Stimulated activated CD8-positive, alpha-beta memory T cell treated with anti-CD3 and anti-CD28 coated beads, Interleukin-2, amount 100 ng/mL, for 1 hour (primary cell): ENCODE measurements around the gene RPP40.
"Not testable (repeated sequence)": the region's sequence is repeated elsewhere in the genome, so short reads cannot be mapped to it uniquely, and the experiment has no call there.

Source experiments
- DNase-seq, 2 donors: peaks; one replicate each; pipeline ENCODE4 v3.0.0-alpha.2; 2020; ENCODE audit warnings: low read depth in 2 of 2

Gene RPP40

GRCh38 chr6:5003604-5004372, at the start of gene RPP40:
Gene RPP40, minus strand, starts transcription at chr6:5004037. Its CDS starts 35 bp downstream, at chr6:5004002.
- DNase-seq = peak; percentile 96 to 98

GRCh38 chr6:5053038-5053437, 49.2 kb upstream of the RPP40 start:
- DNase-seq = no peak

- no peak for DNase-seq
These were observed 47.6 kb upstream of the RPP40 start for GRCh38 chr6:5051394-5051793.

GRCh38 chr6:5050009-5050408, 46.2 kb upstream of the RPP40 start:
- no peak for DNase-seq

DNA sequence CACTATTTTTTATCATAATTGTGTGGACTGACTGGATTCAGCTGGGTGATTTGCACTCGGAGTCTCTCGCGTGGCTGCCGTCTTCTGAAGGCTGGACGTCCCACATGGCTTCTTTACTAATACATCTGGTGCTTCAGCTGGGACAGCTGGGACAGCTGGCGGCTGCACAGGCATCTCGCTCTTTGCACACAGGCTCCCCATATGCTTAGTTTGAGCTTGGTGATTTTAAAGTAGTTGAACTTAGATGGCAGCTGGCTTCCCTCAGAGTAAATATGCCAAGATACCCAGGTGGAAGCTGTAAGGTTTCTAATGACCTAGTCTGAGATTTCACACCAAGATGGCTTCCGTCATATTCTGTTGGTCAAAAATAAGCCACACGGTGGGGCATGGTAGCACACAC, 42.6 kb upstream of the RPP40 start:
- no peak for DNase-seq

DNA sequence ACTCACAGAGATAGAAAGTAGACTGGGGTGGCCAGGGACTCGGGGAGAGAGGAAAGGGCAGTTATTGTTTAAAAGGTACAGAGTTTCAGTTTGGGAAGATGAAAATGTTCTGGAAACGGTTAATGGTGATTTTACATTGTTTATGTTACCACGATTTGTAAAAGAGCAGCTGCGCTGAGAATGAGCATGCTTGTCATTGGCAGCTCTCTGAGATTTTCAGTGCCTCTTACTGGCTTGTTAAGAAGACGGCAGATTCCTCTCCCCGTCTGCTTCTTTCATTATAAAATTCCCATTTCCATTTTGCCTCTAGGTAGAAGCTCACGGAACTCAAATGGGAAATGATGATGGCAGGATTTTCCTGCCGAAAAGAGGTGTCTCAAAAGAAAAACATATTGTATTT, 41.6 kb upstream of the RPP40 start:
- no peak for DNase-seq

DNA sequence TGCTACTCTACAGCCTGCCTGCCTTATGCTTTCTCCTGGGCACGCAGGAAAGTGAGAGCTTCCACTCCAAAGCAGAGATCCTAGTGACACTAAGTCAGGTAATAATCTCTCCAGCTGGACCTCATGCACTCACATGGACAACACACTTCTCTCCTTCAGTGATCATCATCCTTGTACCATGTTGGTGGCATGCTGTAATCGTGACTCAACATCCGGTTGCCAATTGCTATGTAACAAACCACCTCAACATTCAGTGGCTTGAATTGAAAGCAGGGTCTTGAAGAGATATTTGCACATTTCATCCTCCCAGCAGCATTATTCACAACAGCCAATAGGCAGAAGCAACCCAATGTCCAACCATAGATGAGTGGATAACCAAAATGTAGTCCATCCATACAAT, 41.0 kb upstream of the RPP40 start:
- DNase-seq = no peak

DNA sequence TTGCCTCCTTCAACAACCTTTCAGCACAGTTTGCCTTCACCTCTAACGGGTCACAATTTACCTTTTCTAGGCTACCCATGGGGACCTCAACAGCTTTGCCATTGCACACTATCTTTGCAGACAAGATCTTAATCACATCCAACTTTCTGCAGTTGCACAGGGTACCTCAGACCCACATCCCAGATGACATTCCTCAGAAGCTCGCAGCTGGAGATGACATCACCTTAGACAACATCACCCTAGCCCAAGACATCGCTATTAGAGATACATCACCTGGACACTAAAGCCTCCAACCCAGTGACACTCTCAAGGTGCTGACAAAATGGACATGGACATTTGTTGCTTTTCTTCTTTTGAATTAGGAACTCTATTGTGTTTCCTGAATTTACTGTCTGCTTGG, 38.6 kb upstream of the RPP40 start:
- no peak for DNase-seq

GRCh38 chr6:5041955-5042354, 38.1 kb upstream of the RPP40 start:
- no peak for DNase-seq

DNA sequence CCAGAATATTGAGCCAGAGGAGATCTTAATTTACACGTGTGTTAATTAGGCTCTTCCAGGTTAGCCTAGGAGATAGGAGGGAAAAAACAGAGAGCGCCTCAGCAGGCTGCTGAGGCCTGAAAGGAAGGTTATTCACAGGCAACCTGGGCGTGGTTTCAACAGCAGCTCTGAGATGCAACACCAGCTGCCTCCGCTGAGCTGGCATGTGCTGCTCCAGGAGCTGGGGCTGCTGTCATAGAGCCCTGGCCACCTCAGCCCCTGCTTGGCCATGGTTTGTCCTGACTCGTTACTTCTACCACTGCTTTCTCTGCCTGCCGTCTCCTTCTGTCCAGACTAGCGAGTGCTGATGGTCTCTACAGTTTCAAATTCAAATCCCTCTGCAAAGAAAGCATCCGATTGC, 32.4 kb upstream of the RPP40 start:
- no peak for DNase-seq

- no peak for DNase-seq
These were observed 30.9 kb upstream of the RPP40 start for GRCh38 chr6:5034736-5035135.

GRCh38 chr6:5034328-5034727, 30.5 kb upstream of the RPP40 start:
- DNase-seq = no peak

DNA sequence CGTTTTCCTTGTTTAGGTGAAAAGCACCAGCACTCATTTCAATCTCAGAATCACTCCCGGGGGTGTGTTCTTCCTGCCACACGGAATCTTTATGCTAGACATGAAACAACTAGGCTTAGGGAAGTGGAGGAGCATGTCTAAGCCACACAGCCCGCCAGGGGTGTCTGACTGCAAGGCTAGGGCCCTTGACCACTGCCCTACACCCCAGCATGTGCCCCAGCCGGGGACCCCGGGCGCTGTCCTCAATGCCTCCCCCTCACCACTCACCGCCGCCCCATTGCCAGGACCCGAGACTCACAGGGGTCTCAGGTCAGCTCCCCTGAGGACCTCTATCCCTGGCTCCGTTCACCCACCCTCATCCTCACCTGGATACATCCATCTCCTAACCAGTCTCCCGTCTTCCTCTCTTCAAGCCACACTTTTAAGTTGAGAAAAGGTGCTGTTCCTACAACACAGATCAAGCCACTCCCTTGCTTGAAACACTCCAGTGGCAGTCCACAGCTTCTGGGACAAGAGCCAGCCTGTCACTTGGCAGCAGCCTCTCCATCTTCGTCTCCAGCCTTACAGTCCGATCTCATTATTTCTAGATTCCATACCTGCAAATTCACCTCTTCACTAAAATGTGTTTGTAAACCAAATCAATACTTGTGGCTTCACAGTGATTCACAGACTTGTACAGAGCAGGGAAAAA, 29.5 kb upstream of the RPP40 start:
- not testable (repeated sequence) for DNase-seq

- not testable (repeated sequence) for DNase-seq
These were observed 28.9 kb upstream of the RPP40 start for GRCh38 chr6:5032706-5033105.

DNA sequence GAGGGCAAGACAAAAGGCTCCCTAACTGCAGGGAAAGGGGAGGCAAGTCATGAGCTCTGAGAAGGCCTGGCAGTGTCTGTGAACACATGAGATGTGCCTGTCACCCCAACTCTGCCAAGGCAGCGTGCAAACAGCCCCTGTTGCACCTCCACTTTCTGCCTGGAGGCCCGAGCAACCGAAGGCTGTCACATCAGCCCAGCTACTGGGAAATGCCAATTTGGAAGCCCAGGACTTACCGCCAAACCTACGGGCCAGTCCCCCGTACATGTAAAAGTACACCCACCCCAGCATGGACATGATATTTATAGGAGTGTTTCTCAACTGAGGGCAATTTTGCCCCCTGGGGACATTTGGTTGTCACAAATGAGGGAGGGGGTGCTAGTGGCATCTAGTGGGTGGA, 27.3 kb upstream of the RPP40 start:
- DNase-seq = no peak

DNA sequence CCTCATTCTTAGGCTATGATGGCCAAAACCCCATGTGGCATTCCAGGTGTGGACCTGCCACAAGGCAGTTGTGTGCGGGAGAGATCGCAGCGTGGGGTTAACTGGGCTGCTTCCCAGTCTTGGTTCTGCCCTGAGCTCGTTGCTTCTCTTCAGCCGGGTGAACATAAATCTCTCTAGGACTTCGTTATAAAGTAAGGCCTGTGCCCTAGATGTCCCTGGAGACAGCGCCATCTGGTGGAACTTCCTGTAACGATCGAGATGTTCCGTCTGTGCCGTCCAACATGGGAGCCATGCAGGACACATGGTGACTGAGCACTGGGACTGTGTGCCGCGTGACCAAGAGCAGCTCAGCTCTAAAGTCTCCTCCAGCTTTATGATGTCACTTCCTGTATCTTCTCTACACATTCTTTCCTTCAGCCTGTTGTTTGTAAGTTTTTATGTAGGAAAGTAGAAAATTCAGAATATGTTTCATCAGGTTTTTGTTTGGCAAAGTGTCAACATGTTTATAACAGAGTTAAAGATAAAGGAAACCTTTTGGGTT, 26.8 kb upstream of the RPP40 start:
- peak; percentile 46 for DNase-seq

- no peak for DNase-seq
These were observed 25.8 kb upstream of the RPP40 start for GRCh38 chr6:5029609-5030008.

DNA sequence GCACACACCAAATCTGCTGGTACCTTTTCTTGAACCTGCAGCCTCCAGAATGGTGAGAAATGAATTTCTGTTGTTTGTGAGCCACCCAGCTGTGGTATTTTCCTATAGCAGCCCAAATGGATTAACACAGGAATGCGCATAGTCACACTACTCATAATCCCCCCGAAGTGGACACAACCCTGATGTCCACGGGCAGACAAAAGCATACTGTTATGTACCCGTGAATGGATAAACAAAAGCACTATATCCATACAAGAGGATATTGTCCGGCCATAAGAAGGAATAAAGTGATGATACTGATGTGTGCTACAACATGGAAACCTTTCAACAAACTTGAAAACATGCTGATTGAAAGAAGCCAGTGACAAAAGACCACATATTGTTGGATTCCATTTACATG, 25.1 kb upstream of the RPP40 start:
- DNase-seq = no peak

DNA sequence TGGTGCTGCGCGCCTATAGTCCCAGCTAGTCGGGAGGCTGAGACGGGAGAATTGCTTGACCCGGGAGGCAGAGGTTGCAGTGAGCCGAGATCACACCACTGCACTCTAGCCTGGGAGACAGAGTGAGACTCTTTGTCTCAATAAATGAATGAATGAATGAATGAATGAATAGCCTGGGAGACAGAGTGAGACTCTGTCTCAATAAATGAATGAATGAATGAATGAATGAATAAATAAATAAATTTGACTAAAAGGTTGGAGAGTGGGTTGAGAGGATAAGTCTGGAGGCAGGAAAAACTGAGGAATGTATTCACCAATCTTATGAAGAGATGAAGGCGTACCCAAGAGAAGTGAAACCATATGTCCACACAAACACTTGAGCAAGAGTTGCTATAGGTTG, 24.5 kb upstream of the RPP40 start:
- no peak for DNase-seq

GRCh38 chr6:5025911-5026819, 22.3 kb upstream of the RPP40 start:
- DNase-seq = no peak

GRCh38 chr6:5023923-5024322, 20.1 kb upstream of the RPP40 start:
- no peak for DNase-seq

DNA sequence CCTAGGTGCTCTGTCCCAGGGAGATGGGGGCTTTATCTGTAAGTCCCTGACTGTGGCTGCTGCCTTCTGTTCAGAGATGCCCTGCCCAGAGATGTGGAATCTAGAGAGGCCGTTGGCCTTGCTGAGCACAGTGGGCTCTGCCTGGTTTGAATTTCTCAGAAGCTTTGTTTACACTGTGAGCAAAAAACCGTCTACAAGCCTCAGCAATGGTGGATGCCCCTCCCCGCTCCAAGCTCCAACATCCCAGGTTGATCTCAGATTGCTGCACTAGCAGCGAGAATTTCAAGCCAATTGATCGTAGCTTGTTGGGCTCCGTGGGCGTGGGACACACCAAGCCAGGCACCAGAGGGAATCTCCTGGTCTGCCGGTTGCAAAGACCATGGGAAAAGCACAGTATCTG, 16.3 kb upstream of the RPP40 start:
- DNase-seq = no peak
